H1 (cell line): ENCODE measurements around the gene PLBD1.

ENCODE experiments used
- ATF2 ChIP-seq: IDR thresholded peaks from 2 replicates; pipeline ENCODE4 v1.6.1; 2012; ENCODE audit warnings: low read length, inconsistent platforms
- BCL11A ChIP-seq, 2 experiments: IDR thresholded peaks; one replicate each; pipeline ENCODE4 v1.6.1; 2011; ENCODE audit warnings: low read depth in 2 of 2, low read length in 2 of 2, mild to moderate bottlenecking in 2 of 2
- EZH2 ChIP-seq: fragments of 200-600 bp; sonication (generic); IDR thresholded peaks from 2 replicates; pipeline ENCODE4 v1.7.1; 2012; ENCODE audit warnings: low read depth, mild to moderate bottlenecking, moderate library complexity, low read length, inconsistent platforms; ENCODE audit not compliant: severe bottlenecking
- FOSL1 ChIP-seq: IDR thresholded peaks from 2 replicates; pipeline ENCODE4 v1.6.1; 2011; ENCODE audit warnings: mild to moderate bottlenecking, low read depth, low read length, moderate library complexity; ENCODE audit not compliant: insufficient read depth
- JUN ChIP-seq: IDR thresholded peaks from 2 replicates; pipeline ENCODE4 v1.6.1; 2011; ENCODE audit warnings: low read depth, mild to moderate bottlenecking, improper control_type of control experiment, low read length
- POLR2A ChIP-seq, 2 experiments: IDR thresholded peaks; 1 replicate in 1 of 2; 2 replicates in 1 of 2; pipeline ENCODE4 v1.6.1; 2011; ENCODE audit warnings: low read depth in 2 of 2, low read length in 2 of 2, mild to moderate bottlenecking in 2 of 2; ENCODE audit errors: control extremely low read depth in 1 of 2
- POLR2AphosphoS5 ChIP-seq: IDR thresholded peaks from 2 replicates; pipeline ENCODE4 v1.6.1; 2011; ENCODE audit warnings: low read depth, low read length
- RAD21 ChIP-seq, 2 experiments: IDR thresholded peaks in 1 of 2; conservative IDR thresholded peaks in 1 of 2; 2 replicates each; pipeline ENCODE4 v1.6.1; 2011; ENCODE audit warnings: low read depth in 2 of 2, low read length in 2 of 2, improper control_type of control experiment in 1 of 2, inconsistent platforms in 1 of 2, mild to moderate bottlenecking in 1 of 2, moderate library complexity in 1 of 2
- RXRA ChIP-seq: IDR thresholded peaks from 2 replicates; pipeline ENCODE4 v1.6.1; 2011; ENCODE audit warnings: low read depth, mild to moderate bottlenecking, low read length, moderate library complexity; ENCODE audit not compliant: insufficient read depth
- SP1 ChIP-seq: IDR thresholded peaks from 2 replicates; pipeline ENCODE4 v1.6.1; 2011; ENCODE audit warnings: low read depth, low read length
- TAF1 ChIP-seq: IDR thresholded peaks from 2 replicates; pipeline ENCODE4 v1.6.1; 2011; ENCODE audit warnings: mild to moderate bottlenecking, low read depth, low read length
- ZNF274 ChIP-seq: IDR thresholded peaks from 2 replicates; pipeline ENCODE4 v1.7.0; 2012; ENCODE audit warnings: low read length, borderline replicate concordance; ENCODE audit errors: extremely low read depth
- TF ChIP-seq, protein P1 (sequence below), 3 experiments: IDR thresholded peaks; 1 replicate in 2 of 3; 2 replicates in 1 of 3; pipeline versions ENCODE4 v1.5.1 to v1.6.1; 2011; ENCODE audit warnings: low read length in 3 of 3, mild to moderate bottlenecking in 3 of 3, inconsistent platforms in 2 of 3, low read depth in 1 of 3, moderate library complexity in 1 of 3; ENCODE audit not compliant: insufficient read depth in 1 of 3; ENCODE audit errors: control extremely low read depth in 1 of 3

- TF ChIP-seq SP1 (no peak), RAD21 (IDR thresholded peaks at IDR 0.05 in 1 of 2, conservative IDR thresholded peaks at IDR 0.05 in 1 of 2; ENCODE audit: low read depth in 2 of 2, low read length in 2 of 2) (no peak), TAF1 (no peak), RXRA (no peak), POLR2AphosphoS5 (no peak), EZH2 (no peak), ATF2 (no peak), POLR2A (IDR thresholded peaks at IDR 0.05; ENCODE audit: control extremely low read depth in 1 of 2, low read depth in 2 of 2, low read length in 2 of 2) (no peak), ZNF274 (no peak), JUN (no peak), BCL11A (IDR thresholded peaks at IDR 0.05; ENCODE audit: low read depth in 2 of 2, low read length in 2 of 2) (no peak), FOSL1 (no peak)
- TF ChIP-seq, protein P1, sequence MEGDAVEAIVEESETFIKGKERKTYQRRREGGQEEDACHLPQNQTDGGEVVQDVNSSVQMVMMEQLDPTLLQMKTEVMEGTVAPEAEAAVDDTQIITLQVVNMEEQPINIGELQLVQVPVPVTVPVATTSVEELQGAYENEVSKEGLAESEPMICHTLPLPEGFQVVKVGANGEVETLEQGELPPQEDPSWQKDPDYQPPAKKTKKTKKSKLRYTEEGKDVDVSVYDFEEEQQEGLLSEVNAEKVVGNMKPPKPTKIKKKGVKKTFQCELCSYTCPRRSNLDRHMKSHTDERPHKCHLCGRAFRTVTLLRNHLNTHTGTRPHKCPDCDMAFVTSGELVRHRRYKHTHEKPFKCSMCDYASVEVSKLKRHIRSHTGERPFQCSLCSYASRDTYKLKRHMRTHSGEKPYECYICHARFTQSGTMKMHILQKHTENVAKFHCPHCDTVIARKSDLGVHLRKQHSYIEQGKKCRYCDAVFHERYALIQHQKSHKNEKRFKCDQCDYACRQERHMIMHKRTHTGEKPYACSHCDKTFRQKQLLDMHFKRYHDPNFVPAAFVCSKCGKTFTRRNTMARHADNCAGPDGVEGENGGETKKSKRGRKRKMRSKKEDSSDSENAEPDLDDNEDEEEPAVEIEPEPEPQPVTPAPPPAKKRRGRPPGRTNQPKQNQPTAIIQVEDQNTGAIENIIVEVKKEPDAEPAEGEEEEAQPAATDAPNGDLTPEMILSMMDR (IDR thresholded peaks at IDR 0.05; ENCODE audit: control extremely low read depth in 1 of 3, insufficient read depth in 1 of 3, low read depth in 1 of 3, low read length in 3 of 3): no peak
Measured at GRCh38 chr12:14591719-14592118, 24.0 kb upstream of the PLBD1 start.
